Stimulated activated CD4-positive, alpha-beta T cell treated with anti-CD3 and anti-CD28 coated beads, Interleukin-15, amount 100 ng/mL, for 24 hours (primary cell): ENCODE data around the gene HPSE2.
"Not testable (repeated sequence)": the region's sequence is repeated elsewhere in the genome, so short reads cannot be mapped to it uniquely, and the experiment has no call there.

Source experiments
- DNase-seq: peaks from one replicate; pipeline ENCODE4 v3.0.0-alpha.2; 2020

The HPSE2 gene

GRCh38 chr10:98536551-98536950 is 699.1 kb downstream of the HPSE2 start:
- no peak for DNase-seq

DNA sequence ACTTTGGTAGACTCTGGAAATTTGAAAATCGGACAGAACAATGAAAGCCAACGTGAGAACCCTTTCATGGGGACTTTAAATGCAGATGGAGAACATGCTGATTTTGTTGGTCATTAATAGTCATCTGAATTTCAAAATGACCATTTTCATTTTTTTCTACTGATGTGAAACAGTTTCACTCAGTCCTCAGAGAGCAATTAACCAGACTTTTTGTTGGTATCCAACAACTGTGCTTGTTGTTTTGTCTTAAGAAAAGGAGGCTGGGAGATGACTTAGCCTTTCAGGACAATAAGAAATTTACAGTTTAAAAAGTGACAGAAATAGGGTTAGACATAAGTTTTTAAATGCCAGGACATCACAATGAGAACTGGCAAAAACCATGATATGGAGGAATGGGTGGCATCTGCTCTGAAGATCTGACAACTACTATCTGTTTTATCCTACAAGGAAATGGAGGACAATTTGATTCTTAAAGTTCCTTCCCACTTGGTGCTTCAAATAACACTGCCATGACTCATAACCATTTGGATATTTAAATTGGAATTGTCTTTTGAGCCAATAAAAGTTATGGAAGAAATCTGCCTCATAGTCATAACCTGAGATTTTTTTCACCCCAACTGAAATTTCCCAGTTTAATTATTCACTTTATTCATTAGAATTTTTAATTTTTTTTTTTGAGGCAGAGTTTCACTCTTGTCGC is 701.8 kb downstream of the HPSE2 start:
- DNase-seq, result no peak

DNA sequence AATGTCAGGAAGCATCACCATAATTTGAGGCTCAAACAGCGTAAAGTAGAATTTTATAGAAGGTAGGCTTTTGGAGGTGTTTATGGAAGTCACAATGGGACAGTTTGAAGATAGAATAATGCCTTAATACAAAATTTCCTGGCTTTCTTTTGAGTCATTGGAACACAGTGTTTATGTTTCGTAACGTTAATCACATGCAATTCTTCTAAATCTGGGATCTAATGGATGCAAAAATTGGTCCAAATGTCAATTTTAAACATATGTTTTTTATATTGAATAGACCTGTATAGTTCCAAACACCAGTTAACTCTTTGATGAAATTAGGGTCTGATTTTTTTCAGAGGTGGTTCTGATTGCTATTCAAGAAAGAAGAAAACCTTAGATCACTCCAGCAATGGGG is 702.4 kb downstream of the HPSE2 start:
- DNase-seq, result no peak

GRCh38 chr10:98528805-98529183 is 706.9 kb downstream of the HPSE2 start:
- DNase-seq, result no peak

DNA sequence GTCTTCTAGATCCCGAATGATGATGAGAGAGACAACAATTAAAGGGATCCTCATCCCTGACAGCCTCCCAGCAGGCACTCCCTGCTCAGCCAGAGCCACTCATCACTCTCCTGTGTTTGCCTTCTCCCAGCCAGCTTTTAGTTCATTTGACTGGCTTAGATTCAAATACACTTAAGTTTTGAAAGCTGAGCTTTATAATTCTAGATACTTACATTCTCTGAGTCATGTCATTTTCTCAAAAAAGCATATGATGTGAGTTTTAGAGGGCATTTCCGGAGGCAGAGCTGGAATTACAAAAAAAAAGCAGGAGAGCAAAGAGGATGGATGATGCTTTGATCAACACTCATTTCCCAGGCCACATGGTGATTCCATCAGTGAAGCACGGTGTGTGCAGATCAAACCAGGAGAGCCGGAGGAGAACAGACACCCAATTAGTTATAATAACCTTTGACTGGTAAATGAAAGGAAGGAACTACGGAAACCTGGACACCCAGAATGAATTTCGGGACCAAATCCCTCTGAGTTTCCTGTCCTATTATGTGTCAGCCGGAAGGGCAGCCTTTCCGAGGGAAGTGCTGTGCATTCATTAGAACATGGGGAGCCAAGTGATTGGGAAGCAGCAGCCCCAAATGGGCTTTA is 707.4 kb downstream of the HPSE2 start:
- DNase-seq, result no peak

GRCh38 chr10:98525969-98526368 is 709.7 kb downstream of the HPSE2 start:
- DNase-seq, result no peak

DNA sequence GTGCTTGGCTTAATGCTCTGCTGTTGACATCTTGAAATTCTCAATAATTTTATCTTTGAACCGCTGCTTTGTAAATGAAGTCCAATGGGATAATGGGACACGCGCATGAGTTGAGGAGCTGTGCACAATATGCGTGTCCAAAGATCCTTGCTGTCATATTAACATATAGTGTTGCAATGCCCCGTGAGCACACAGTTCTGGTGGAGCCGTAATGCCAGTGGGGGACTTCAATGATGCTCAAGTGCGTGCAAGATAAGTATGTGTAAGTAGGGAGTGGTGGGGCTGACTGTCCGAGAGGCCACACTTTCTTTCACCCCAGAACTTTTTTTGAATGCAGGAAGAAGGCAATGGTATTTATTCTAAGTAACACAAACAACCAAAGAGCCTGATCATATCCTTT is 711.5 kb downstream of the HPSE2 start:
- DNase-seq, result no peak

GRCh38 chr10:98519841-98520240 is 715.8 kb downstream of the HPSE2 start:
- no peak for DNase-seq

GRCh38 chr10:98517672-98518071 is 718.0 kb downstream of the HPSE2 start:
- DNase-seq, result no peak

DNA sequence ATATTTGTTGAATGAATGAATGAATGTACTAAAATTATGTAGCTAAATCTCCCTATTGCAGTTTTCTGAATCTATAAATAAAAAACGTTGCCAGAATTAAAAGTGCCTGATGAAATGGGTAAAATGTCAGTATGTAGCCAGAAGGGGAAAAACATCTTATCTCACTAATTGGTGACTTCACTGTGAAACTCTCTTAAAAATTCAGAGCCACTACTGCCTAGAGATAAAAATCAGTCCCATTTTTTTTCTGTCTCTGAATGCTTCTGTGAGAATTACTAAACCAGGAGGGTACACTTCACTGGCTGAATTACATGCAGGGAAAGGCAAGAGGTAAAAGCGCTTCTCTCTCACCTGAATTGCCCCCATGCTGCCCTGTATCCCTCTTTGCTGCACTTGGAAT is 719.3 kb downstream of the HPSE2 start:
- DNase-seq, result no peak

GRCh38 chr10:98513704-98514103 is 721.9 kb downstream of the HPSE2 start:
- DNase-seq, result no peak

DNA sequence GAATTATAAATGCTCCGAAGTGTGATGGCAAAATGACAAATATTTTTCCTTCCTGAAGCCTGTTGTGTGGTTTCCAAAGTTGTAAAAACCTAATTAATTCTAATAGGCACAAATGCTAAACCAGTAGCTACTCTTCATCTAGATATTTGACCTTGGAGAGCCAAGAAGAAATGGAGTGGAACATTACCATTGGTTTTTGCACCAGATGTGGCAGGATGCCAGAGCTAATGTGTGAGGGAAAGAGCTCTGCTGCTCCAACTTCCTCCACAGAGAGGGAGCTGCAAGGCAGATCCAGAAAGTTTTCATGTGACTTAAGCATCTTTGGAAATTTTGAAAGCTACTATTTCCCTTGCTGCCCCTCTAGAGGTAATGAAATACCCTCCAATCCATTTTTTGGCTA is 723.8 kb downstream of the HPSE2 start:
- no peak for DNase-seq

- no peak for DNase-seq
Observed at GRCh38 chr10:98510412-98510995, 725.1 kb downstream of the HPSE2 start.

- DNase-seq, result no peak
Observed at GRCh38 chr10:98509745-98510144, 725.9 kb downstream of the HPSE2 start.

DNA sequence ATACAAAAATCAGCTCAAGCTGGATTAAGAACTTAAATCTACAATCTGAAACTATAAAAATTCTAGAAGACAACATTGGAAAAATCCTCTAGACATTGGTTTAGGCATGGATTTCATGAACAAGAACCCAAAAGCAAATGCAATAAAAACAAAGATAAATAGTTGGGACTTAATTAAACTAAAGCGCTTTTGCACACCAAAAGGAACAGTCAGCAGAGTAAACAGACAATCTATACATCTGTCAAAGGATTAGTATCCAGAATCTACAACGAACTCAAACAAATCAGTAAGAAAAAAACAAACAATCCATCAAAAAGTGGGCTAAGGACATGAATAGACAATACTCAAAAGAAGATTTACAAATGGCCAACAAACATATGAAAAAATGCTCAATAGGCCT is 733.1 kb downstream of the HPSE2 start:
- DNase-seq, result not testable (repeated sequence)

GRCh38 chr10:98492763-98493162 is 742.9 kb downstream of the HPSE2 start:
- DNase-seq, result no peak

DNA sequence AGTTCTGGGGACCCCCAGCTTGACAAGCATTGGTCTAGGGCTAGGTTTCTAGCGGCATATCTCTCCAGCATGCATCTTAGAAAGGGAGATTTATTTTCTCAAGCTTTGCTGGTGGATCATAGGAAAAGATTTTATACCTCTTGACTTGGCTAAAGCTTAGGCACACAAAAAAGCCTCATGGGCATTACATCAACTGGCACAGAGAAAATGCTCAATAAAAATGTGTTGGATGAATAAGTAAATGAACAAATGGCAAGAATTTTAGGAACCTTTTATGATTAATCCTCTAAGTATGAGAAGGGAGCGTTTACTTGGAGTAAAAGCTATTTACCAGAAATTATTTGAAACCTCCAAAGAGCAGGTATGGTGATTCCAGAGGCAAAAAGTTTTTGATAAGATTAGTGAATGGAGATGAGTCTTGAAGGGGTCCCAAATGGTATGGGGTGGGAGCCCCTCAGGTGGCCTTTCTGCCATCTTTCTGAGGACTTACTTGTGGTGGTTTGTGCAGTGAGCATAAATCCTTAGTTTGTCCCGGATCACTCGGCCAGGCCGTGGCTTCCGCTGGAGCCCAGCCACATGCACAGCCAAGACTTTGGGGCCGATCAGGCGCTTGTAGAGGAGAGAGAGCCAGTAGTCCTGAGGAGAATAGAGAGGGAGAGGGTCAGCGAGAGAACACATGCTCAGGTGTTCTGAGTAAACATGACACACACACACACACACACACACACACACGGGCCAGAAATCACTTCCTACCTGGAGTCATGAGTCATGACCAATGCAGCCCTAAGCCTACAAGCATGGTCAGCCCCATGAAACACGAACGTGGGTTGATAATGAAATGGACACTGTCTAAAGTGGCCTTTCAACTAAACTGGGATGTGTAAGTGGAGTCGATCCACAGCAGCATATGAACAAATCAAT is 745.8 kb downstream of the HPSE2 start:
- DNase-seq, result no peak

- no peak for DNase-seq
Observed at GRCh38 chr10:98488669-98489430, 746.8 kb downstream of the HPSE2 start.

DNA sequence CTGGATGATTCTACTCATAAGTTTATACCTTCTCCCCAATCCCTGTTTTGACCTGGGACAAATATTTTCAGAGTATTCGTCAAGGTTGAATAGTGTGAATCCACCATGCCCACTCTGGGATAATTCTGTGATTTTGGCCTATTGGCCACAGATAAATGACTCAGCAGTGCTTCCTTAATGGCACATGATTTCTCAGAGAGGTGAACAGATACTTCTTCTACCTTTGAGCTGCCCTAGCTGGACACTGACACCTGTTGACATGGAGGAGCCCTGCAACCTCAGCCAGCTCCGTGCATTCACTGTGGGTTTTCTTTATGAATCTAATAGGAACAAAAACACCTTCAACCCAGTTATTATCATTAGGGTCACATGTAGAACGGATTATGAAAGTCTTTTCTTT is 748.0 kb downstream of the HPSE2 start:
- no peak for DNase-seq

GRCh38 chr10:98486421-98486820 is 749.2 kb downstream of the HPSE2 start:
- DNase-seq, result no peak

GRCh38 chr10:98485959-98486358 is 749.7 kb downstream of the HPSE2 start:
- DNase-seq, result no peak

DNA sequence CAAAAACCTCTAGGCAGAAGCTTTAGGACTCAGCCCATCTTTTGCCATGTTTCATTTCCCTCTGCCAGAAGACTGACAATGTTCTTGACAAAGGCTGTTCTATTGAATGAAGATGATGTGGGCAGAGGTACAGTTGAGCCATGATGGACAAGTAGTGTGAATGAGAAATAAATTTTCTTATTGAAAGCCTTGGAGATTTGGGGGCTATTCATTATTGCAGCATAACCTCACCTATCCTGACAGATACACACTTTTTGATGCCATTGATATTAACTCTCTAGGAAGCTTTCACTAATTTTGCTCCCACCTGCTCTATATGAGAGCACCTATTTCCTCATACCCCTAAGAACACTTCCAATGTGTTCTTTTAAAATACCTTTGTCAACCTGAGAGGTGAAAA is 752.0 kb downstream of the HPSE2 start:
- DNase-seq, result no peak

- no peak for DNase-seq
Observed at GRCh38 chr10:98482096-98482495, 753.6 kb downstream of the HPSE2 start.
